ENCODE results near the gene ABHD11. TPM values are rescaled to one million over a fixed set of nuclear protein-coding genes. Genes with fewer than 3 reads are reported as not detected.
A peak's percentile ranks its signal among the peaks of the same experiment; 100 is the strongest.

The ABHD11 gene
- total and polyA plus RNA-seq, 9 of the 15 experiments (the other 6 are each of a cell fraction or from before 2014, with no cell fraction given) = 7.7 to 44.2 (median 18.9) TPM

DNA sequence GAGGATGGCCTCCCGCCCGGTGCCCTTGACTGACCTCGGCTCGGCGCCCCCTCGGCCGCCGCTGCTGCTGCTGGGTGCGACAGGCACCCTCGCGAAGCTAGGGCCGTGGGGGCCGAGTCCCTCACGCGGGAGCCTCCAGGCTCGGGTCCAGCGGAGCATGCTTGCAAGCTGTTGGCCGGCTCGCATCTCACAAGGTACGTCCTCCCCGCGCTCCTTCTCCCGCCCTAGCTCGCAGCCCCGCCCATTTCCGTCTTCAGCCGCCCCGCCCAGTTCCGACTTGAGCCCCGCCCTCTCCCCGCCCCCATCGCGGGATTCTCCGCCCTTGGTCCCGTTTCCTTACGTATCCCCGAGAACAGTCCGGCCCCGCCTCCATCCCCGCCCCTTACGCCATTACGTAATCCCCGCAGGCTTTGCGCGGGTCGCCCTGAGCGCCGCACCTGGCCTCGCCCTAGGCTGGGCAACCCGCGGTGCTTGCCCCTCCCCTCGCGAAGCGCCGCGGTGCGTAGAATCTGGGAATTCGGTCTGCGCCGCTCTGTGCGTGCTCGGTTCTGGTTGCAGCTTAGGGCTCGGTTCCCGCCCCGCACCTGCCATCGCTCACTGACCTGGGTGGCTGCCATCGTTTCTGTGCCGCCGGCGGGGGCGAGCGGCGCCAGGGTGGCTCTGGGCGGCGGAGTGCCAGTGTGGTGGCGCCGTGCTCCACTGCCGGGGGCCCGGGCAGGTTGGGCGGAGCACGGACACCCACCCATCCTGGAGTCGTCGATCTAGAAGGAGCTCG is at the start of gene ABHD11 (continued):
- TF ChIP-seq, protein P1, sequence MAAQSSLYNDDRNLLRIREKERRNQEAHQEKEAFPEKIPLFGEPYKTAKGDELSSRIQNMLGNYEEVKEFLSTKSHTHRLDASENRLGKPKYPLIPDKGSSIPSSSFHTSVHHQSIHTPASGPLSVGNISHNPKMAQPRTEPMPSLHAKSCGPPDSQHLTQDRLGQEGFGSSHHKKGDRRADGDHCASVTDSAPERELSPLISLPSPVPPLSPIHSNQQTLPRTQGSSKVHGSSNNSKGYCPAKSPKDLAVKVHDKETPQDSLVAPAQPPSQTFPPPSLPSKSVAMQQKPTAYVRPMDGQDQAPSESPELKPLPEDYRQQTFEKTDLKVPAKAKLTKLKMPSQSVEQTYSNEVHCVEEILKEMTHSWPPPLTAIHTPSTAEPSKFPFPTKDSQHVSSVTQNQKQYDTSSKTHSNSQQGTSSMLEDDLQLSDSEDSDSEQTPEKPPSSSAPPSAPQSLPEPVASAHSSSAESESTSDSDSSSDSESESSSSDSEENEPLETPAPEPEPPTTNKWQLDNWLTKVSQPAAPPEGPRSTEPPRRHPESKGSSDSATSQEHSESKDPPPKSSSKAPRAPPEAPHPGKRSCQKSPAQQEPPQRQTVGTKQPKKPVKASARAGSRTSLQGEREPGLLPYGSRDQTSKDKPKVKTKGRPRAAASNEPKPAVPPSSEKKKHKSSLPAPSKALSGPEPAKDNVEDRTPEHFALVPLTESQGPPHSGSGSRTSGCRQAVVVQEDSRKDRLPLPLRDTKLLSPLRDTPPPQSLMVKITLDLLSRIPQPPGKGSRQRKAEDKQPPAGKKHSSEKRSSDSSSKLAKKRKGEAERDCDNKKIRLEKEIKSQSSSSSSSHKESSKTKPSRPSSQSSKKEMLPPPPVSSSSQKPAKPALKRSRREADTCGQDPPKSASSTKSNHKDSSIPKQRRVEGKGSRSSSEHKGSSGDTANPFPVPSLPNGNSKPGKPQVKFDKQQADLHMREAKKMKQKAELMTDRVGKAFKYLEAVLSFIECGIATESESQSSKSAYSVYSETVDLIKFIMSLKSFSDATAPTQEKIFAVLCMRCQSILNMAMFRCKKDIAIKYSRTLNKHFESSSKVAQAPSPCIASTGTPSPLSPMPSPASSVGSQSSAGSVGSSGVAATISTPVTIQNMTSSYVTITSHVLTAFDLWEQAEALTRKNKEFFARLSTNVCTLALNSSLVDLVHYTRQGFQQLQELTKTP (IDR thresholded peaks at IDR 0.05; ENCODE audit: low read depth in 1 of 2, partially characterized antibody in 2 of 2) = no peak
- TF ChIP-seq ZNF696 (CRISPR knock-in tag; conservative IDR thresholded peaks at IDR 0.05) = no peak
- TF ChIP-seq ZNF408 (CRISPR knock-in tag; IDR thresholded peaks at IDR 0.05; ENCODE audit: low read depth) = no peak
- 0 out of 2 replicates have a peak, but pooled peaks have one; percentile 1 for TF ChIP-seq ZNF316 (IDR thresholded peaks at IDR 0.05)
- TF ChIP-seq NR1H2 (CRISPR knock-in tag; IDR thresholded peaks at IDR 0.05) = peak; percentile 91
- TF ChIP-seq ZNF785 (CRISPR knock-in tag; IDR thresholded peaks at IDR 0.05) = no peak
- no peak for TF ChIP-seq SREBF2 (CRISPR knock-in tag; IDR thresholded peaks at IDR 0.05)
- peak; percentile 86; the same call in 1 of the 2 replicates for TF ChIP-seq NR4A1 (CRISPR knock-in tag; IDR thresholded peaks at IDR 0.05)
- peak; percentile 66; the same call in 1 of the 2 replicates for TF ChIP-seq NR4A1 (tag; IDR thresholded peaks at IDR 0.05)
- TF ChIP-seq, protein P2, sequence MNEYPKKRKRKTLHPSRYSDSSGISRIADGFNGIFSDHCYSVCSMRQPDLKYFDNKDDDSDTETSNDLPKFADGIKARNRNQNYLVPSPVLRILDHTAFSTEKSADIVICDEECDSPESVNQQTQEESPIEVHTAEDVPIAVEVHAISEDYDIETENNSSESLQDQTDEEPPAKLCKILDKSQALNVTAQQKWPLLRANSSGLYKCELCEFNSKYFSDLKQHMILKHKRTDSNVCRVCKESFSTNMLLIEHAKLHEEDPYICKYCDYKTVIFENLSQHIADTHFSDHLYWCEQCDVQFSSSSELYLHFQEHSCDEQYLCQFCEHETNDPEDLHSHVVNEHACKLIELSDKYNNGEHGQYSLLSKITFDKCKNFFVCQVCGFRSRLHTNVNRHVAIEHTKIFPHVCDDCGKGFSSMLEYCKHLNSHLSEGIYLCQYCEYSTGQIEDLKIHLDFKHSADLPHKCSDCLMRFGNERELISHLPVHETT (CRISPR knock-in tag; conservative IDR thresholded peaks at IDR 0.05 in 1 of 2, IDR thresholded peaks at IDR 0.05 in 1 of 2) = peak in 1 of 2 experiments; percentile 79; a peak in 1 of 4 replicates
- no peak for TF ChIP-seq CREBBP (IDR thresholded peaks at IDR 0.05; ENCODE audit: low read depth, low read length)
- no peak for TF ChIP-seq ZKSCAN3 (CRISPR knock-in tag; IDR thresholded peaks at IDR 0.05)
- TF ChIP-seq MEIS2 (IDR thresholded peaks at IDR 0.05; ENCODE audit: partially characterized antibody) = no peak
- TF ChIP-seq HMG20B (CRISPR knock-in tag; IDR thresholded peaks at IDR 0.05) = no peak
- no peak for TF ChIP-seq RBM17 (IDR thresholded peaks at IDR 0.05; ENCODE audit: borderline replicate concordance, low read depth, low read length)
- TF ChIP-seq, protein P3, sequence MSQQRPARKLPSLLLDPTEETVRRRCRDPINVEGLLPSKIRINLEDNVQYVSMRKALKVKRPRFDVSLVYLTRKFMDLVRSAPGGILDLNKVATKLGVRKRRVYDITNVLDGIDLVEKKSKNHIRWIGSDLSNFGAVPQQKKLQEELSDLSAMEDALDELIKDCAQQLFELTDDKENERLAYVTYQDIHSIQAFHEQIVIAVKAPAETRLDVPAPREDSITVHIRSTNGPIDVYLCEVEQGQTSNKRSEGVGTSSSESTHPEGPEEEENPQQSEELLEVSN (IDR thresholded peaks at IDR 0.05; ENCODE audit: borderline replicate concordance in 1 of 2, extremely low read depth in 1 of 2, insufficient read depth in 1 of 2, insufficient read length in 1 of 2, low read depth in 1 of 2, low read length in 1 of 2, poor library complexity in 1 of 2, severe bottlenecking in 1 of 2) = peak; percentile 89 to 97
- TF ChIP-seq GTF2F1 (IDR thresholded peaks at IDR 0.05; ENCODE audit: low read depth, low read length) = no peak; the same call in 1 of the 2 replicates
- no peak for TF ChIP-seq ZNF354B (CRISPR knock-in tag; IDR thresholded peaks at IDR 0.05)
- TF ChIP-seq ZNF143 (CRISPR knock-in tag; IDR thresholded peaks at IDR 0.05) = no peak
- TF ChIP-seq TEAD4 (IDR thresholded peaks at IDR 0.05; ENCODE audit: low read length) = 0 out of 2 replicates have a peak, but pooled peaks have one; percentile 11
- no peak for TF ChIP-seq TEAD4 (CRISPR knock-in tag; IDR thresholded peaks at IDR 0.05; ENCODE audit: borderline replicate concordance)
- TF ChIP-seq MBD2 (IDR thresholded peaks at IDR 0.05; ENCODE audit: borderline replicate concordance, low read depth) = no peak; the same call in 1 of the 2 replicates

Data from K562 (cell line).